Thoracic aorta (tissue), 2 donors: Measurements from ENCODE around the gene LMBR1L. TPM values are rescaled to one million over a fixed set of nuclear protein-coding genes. Genes with fewer than 3 reads are reported as not detected.

Source experiments
- ATAC-seq: fragments of 150-250 bp; one replicate; pipeline ENCODE4 v1.8.0; 2017; ENCODE audit warnings: low read depth; ENCODE audit not compliant: insufficient number of reproducible peaks, low FRiP score
- DNase-seq: peaks from one replicate; pipeline ENCODE4 v3.0.0-alpha.2; 2020; ENCODE audit warnings: low spot score
- H3K27ac ChIP-seq, 2 donors: fragments of 200-600 bp; sonication (generic); 1 replicate in 1 of 2; 2 replicates in 1 of 2; pipeline ENCODE4 v1.5.1; 2016; ENCODE audit warnings: mild to moderate bottlenecking in 2 of 2, moderate library complexity in 2 of 2
- H3K27me3 ChIP-seq: fragments of 200-600 bp; sonication (generic); replicated peaks from 2 replicates; pipeline ENCODE4 v1.6.0; 2016; ENCODE audit warnings: mild to moderate bottlenecking; ENCODE audit not compliant: insufficient read depth
- H3K36me3 ChIP-seq: fragments of 200-600 bp; sonication (generic); one replicate; pipeline ENCODE4 v1.5.1; 2016
- H3K4me1 ChIP-seq, 2 donors: fragments of 200-600 bp; sonication (generic); 1 replicate in 1 of 2; 2 replicates in 1 of 2; pipeline versions ENCODE4 v1.5.1 to v1.6.0; 2016; ENCODE audit warnings: low read depth in 2 of 2, mild to moderate bottlenecking in 1 of 2; ENCODE audit not compliant: control insufficient read depth in 1 of 2
- H3K4me3 ChIP-seq: fragments of 200-600 bp; sonication (generic); 2 replicates; pipeline ENCODE4 v1.5.1; 2016; ENCODE audit warnings: mild to moderate bottlenecking
- H3K9me3 ChIP-seq: fragments of 200-600 bp; sonication (generic); 2 replicates; pipeline ENCODE4 v1.5.1; 2016
- total RNA-seq, 2 donors: library from RNA; depleted of rRNA; stranded (reverse); fragments of >200 nt; gene quantifications; one replicate each; pipeline versions ENCODE4 v1.1.0 to v1.2.3, GENCODE V29; 2016
- TF ChIP-seq, protein P1 (sequence below): fragments of 200-600 bp; sonication (generic); IDR thresholded peaks from one replicate; pipeline ENCODE4 v1.5.1; 2019; ENCODE audit warnings: antibody characterized with exemption

The LMBR1L gene
- total RNA-seq, 2 donors from 2014 or later = 77.7 to 93.4 TPM

DNA sequence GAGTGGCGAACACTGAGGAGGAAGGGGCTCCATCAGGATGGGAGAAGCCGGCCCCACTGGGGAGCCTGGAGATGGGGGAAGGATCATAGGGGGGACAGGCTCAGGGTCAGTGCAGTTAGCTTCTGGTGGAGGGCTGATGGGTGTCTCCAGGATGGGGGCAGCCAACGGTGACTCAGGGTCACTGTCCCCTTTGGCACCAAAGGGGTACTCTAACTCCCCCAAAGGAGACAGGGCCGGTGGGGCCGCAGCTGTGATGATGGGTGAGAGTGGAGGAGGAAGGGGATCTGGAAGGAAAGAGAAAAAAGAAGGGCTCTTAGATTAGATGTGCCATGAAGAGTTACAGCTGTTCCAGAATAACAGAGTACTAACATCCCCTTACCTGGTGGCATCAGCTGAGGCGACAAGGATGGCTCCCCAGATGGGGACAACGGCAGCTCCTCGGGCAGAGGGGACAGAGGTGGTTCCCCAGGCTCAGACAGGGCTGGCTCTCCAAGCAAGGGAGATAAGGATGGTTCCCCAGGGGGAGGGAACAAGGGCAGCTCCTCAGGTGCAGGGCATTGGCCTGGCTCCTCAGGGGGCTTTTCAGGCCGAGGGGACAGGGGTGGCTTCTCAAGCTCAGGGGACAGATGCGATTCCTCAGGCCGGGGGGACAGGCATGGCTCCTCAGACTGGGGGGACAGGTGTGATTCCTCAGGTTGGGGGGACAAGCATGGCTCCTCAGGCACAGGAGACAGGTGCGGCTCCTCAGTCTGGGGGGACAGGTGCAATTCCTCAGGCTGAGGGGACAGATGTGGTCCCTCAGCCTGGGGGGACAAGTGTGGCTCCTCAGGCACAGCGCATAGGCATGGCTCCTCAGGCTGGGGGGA lies 59.9 kb downstream of the LMBR1L start:
- H3K36me3 ChIP-seq = peaks cover 80% of the 10 kb centered on the region
- no peaks in the 10 kb centered on the region for H3K27me3 ChIP-seq
- DNase-seq = no peak

DNA sequence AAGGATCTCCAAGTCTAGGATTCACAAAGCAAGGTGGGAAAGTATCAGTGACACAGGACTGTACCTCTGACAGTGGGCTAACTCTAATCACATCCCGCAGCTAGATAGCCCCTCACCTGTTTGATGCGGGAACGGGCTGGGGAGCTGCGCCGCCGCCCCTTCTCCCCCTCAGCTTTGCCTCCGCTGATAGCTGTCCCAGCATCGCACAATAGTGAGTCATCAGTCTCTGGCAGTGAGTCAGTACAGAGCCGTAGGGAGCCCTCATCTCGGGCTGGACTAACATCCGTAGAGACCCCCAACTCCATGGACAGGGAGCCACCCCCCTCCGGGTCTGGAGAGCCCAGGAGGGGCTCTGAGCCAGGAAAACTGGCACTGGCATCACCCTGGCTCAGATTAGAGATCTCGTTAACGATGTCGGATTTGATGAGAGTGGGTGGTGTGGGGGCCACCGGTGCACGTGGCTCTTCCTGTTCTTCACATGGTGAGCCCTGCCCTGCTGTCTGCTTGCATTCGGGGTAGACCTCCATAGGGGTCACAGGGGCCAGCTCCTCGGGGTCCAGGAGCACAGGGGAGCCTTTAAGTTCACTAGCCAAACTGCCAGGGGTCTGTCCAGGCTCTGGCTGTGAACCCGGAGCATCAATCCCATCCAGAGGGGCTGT lies 61.0 kb downstream of the LMBR1L start:
- TF ChIP-seq, protein P1, sequence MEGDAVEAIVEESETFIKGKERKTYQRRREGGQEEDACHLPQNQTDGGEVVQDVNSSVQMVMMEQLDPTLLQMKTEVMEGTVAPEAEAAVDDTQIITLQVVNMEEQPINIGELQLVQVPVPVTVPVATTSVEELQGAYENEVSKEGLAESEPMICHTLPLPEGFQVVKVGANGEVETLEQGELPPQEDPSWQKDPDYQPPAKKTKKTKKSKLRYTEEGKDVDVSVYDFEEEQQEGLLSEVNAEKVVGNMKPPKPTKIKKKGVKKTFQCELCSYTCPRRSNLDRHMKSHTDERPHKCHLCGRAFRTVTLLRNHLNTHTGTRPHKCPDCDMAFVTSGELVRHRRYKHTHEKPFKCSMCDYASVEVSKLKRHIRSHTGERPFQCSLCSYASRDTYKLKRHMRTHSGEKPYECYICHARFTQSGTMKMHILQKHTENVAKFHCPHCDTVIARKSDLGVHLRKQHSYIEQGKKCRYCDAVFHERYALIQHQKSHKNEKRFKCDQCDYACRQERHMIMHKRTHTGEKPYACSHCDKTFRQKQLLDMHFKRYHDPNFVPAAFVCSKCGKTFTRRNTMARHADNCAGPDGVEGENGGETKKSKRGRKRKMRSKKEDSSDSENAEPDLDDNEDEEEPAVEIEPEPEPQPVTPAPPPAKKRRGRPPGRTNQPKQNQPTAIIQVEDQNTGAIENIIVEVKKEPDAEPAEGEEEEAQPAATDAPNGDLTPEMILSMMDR = no peak
- ATAC-seq (no peak), DNase-seq (no peak)
- Histone ChIP-seq H3K9me3 (no peaks in the 10 kb centered on the region), H3K27me3 (no peaks in the 10 kb centered on the region), H3K36me3 (peaks cover 90% of the 10 kb centered on the region), H3K4me1 (peaks cover 0 to 2% of the 10 kb centered on the region in 2 donors), H3K27ac (no peak overlapping the region), H3K4me3 (no peak overlapping the region)

More for the DNA sequence above, 59.9 kb downstream of the LMBR1L start:
- TF ChIP-seq, protein P1 = no peak
- ATAC-seq = no peak
- peaks cover 7 to 13% of the 10 kb centered on the region in 2 donors for H3K4me1 ChIP-seq
- H3K9me3 ChIP-seq = no peaks in the 10 kb centered on the region
- H3K4me3 ChIP-seq = no peak overlapping the region
- no peak overlapping the region for H3K27ac ChIP-seq

DNA sequence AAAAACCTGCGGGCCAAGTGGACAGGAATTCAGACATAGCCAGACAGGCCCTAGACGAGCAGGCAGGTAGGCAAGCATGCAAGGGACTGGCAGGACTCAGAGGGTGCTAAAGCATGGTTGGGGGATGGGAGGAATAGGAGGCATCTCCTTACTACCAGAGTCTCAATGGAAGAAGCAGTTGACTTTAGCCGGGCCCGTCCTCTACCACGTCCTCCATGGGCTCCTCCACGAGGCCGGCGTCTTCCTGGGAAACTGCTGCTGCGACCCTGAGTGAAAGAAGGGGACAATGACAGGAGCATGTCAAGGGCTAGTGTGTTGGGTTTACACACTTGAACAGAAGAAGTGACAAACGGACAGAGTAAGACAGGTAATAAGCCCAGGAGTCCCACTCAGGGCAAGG lies 61.7 kb downstream of the LMBR1L start:
- no peaks in the 10 kb centered on the region for H3K9me3 ChIP-seq
- TF ChIP-seq, protein P1 = no peak
- H3K4me3 ChIP-seq = no peak overlapping the region
- no peak overlapping the region for H3K27ac ChIP-seq
- ATAC-seq (no peak), DNase-seq (no peak)
- no peaks in the 10 kb centered on the region for H3K27me3 ChIP-seq
- peaks cover 97% of the 10 kb centered on the region for H3K36me3 ChIP-seq
- H3K4me1 ChIP-seq = no peaks in the 10 kb centered on the region

Other genes with a start within 250 kb of the LMBR1L start
- 1 to 10 TPM; 1.8 to 2.6 TPM for gene RND1, start 245.0 kb downstream of the LMBR1L start, total RNA-seq
- gene FKBP11, start 185.4 kb downstream of the LMBR1L start, total RNA-seq = 10 to 100 TPM; 19.0 to 22.2 TPM
- 10 to 100 TPM; 63.4 to 65.8 TPM for gene ARF3, start 153.4 kb downstream of the LMBR1L start, total RNA-seq
- gene WNT10B, start 139.1 kb downstream of the LMBR1L start, total RNA-seq = 1 to 10 TPM in 1 of 2 donors, under 1 TPM in 1; 0.54 to 2.3 TPM
- gene WNT1, start 132.5 kb downstream of the LMBR1L start, total RNA-seq = 1 to 10 TPM in 1 of 2 donors, not detected in 1; 1.2 TPM
- under 1 TPM in 1 of 2 donors, not detected in 1; 0.14 TPM for gene DDN, start 111.5 kb downstream of the LMBR1L start, total RNA-seq
- gene PRKAG1, start 92.1 kb downstream of the LMBR1L start, total RNA-seq = 10 to 100 TPM; 53.2 to 68.1 TPM
- 100 to 1,000 TPM in 1 of 2 donors, 10 to 100 TPM in 1; 56.5 to 101 TPM for gene KMT2D, start 50.1 kb downstream of the LMBR1L start, total RNA-seq
- 1 to 10 TPM in 1 of 2 donors, not detected in 1; 1.3 TPM for gene RHEBL1, start 40.9 kb downstream of the LMBR1L start, total RNA-seq
- 1 to 10 TPM; 1.2 to 2.4 TPM for gene DHH, start 16.0 kb downstream of the LMBR1L start, total RNA-seq
- gene TUBA1B, start 20.5 kb upstream of the LMBR1L start, total RNA-seq = 100 to 1,000 TPM; 501 to 945 TPM
- 100 to 1,000 TPM; 107 to 259 TPM for gene TUBA1A, start 78.2 kb upstream of the LMBR1L start, total RNA-seq
- 100 to 1,000 TPM; 239 to 277 TPM for gene TUBA1C, start 154.2 kb upstream of the LMBR1L start, total RNA-seq
- 1 to 10 TPM in 1 of 2 donors, not detected in 1; 2.5 TPM for gene PRPH, start 184.3 kb upstream of the LMBR1L start, total RNA-seq
- gene TROAP, start 212.4 kb upstream of the LMBR1L start, total RNA-seq = under 1 TPM; 0.27 to 0.99 TPM
- gene C1QL4, start 226.3 kb upstream of the LMBR1L start, total RNA-seq = not detected
- gene DNAJC22, start 236.0 kb upstream of the LMBR1L start, total RNA-seq = 1 to 10 TPM in 1 of 2 donors, under 1 TPM in 1; 0.68 to 1.5 TPM